Stimulated activated CD8-positive, alpha-beta memory T cell treated with anti-CD3 and anti-CD28 coated beads, Interleukin-15, amount 100 ng/mL, for 24 hours (primary cell): ENCODE data around the gene GNAQ.

Experiments
- DNase-seq: peaks from one replicate; pipeline ENCODE4 v3.0.0-alpha.2; 2020; ENCODE audit warnings: low read depth

The GNAQ gene

GRCh38 chr9:78003730-78004129 is 27.9 kb downstream of the GNAQ start:
- no peak for DNase-seq

GRCh38 chr9:78001946-78002731 is 29.5 kb downstream of the GNAQ start:
- no peak for DNase-seq

GRCh38 chr9:78000221-78000620 is 31.4 kb downstream of the GNAQ start:
- no peak for DNase-seq

GRCh38 chr9:77999231-77999631 is 32.4 kb downstream of the GNAQ start:
- DNase-seq: no peak

- DNase-seq: no peak
Measured at GRCh38 chr9:77997611-77998284, 33.9 kb downstream of the GNAQ start.

- no peak for DNase-seq
Measured at GRCh38 chr9:77996696-77997095, 34.9 kb downstream of the GNAQ start.

GRCh38 chr9:77991191-77991590 is 40.4 kb downstream of the GNAQ start:
- no peak for DNase-seq

GRCh38 chr9:77989909-77990308 is 41.7 kb downstream of the GNAQ start:
- no peak for DNase-seq

GRCh38 chr9:77989458-77989857 is 42.2 kb downstream of the GNAQ start:
- no peak for DNase-seq

- DNase-seq: no peak
Measured at GRCh38 chr9:77988630-77989029, 43.0 kb downstream of the GNAQ start.

GRCh38 chr9:77987880-77988525 is 43.6 kb downstream of the GNAQ start:
- DNase-seq: no peak

- no peak for DNase-seq
Measured at GRCh38 chr9:77987081-77987656, 44.4 kb downstream of the GNAQ start.

- DNase-seq: no peak
Measured at GRCh38 chr9:77985996-77986395, 45.6 kb downstream of the GNAQ start.

- DNase-seq: no peak
Measured at GRCh38 chr9:77983320-77983662, 48.3 kb downstream of the GNAQ start.

GRCh38 chr9:77982581-77983319 is 48.9 kb downstream of the GNAQ start:
- DNase-seq: no peak

- no peak for DNase-seq
Measured at GRCh38 chr9:77981907-77982306, 49.7 kb downstream of the GNAQ start.

GRCh38 chr9:77981332-77981731 is 50.3 kb downstream of the GNAQ start:
- DNase-seq: no peak

- no peak for DNase-seq
Measured at GRCh38 chr9:77980622-77981021, 51.0 kb downstream of the GNAQ start.

GRCh38 chr9:77978086-77978781 is 53.4 kb downstream of the GNAQ start:
- no peak for DNase-seq

GRCh38 chr9:77977210-77977611 is 54.4 kb downstream of the GNAQ start:
- DNase-seq: no peak

GRCh38 chr9:77975806-77976205 is 55.8 kb downstream of the GNAQ start:
- DNase-seq: no peak

- no peak for DNase-seq
Measured at GRCh38 chr9:77975036-77975435, 56.6 kb downstream of the GNAQ start.
